GM12875 (cell line): ENCODE data around the gene ANKRD28.

Experiments
- H3K4me3 ChIP-seq: one replicate; pipeline ENCODE4 v1.5.1; 2011; ENCODE audit warnings: low read depth, low read length, control low read depth
- TF ChIP-seq, protein P1 (sequence below): IDR thresholded peaks from 2 replicates; pipeline ENCODE4 v1.5.1; 2011; ENCODE audit warnings: low read depth, mild to moderate bottlenecking, control low read depth, inconsistent platforms, low read length, moderate library complexity, borderline replicate concordance; ENCODE audit not compliant: insufficient read depth

Gene ANKRD28

GRCh38 chr3:15771444-15771843 lies 26.3 kb downstream of the ANKRD28 start:
- H3K4me3 ChIP-seq, result no peak overlapping the region
- TF ChIP-seq, protein P1, sequence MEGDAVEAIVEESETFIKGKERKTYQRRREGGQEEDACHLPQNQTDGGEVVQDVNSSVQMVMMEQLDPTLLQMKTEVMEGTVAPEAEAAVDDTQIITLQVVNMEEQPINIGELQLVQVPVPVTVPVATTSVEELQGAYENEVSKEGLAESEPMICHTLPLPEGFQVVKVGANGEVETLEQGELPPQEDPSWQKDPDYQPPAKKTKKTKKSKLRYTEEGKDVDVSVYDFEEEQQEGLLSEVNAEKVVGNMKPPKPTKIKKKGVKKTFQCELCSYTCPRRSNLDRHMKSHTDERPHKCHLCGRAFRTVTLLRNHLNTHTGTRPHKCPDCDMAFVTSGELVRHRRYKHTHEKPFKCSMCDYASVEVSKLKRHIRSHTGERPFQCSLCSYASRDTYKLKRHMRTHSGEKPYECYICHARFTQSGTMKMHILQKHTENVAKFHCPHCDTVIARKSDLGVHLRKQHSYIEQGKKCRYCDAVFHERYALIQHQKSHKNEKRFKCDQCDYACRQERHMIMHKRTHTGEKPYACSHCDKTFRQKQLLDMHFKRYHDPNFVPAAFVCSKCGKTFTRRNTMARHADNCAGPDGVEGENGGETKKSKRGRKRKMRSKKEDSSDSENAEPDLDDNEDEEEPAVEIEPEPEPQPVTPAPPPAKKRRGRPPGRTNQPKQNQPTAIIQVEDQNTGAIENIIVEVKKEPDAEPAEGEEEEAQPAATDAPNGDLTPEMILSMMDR, result no peak

DNA sequence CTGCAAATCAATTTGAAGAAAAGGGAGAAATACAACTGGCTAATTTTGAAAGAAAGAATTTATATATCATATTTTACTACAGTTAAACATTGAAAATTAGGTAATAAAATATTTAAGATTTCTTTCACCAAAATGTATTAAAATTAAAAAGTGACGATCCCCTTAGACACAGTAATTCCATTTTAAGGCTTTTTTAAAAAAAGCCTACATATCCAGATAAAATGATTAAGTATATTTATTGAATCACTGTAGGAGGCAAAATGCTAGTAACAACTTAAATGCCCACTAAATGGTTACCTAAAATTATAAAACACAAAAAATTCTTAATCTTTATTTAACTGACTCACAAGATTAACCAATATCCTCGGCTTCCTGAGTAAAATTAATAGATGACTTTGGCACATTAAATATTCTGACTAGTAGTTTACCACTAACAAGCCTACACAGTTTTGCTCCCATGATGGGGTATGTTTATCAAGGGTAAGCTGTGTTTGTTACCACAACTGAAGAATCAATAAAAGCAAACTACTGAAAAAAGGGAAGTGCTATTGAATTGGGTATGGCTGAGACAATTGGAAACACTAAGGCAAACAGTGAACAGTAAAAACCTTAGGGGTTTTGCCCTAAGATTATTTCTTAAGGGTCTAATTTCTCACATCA lies 28.4 kb downstream of the ANKRD28 start:
- H3K4me3 ChIP-seq, result no peak overlapping the region
- TF ChIP-seq, protein P1, result no peak

GRCh38 chr3:15768421-15769255 lies 29.1 kb downstream of the ANKRD28 start:
- TF ChIP-seq, protein P1, result no peak

GRCh38 chr3:15766406-15766805 lies 31.4 kb downstream of the ANKRD28 start:
- TF ChIP-seq, protein P1, result no peak
- no peak overlapping the region for H3K4me3 ChIP-seq

More at GRCh38 chr3:15768421-15769255, 29.1 kb downstream of the ANKRD28 start:
- H3K4me3 ChIP-seq, result no peak overlapping the region

DNA sequence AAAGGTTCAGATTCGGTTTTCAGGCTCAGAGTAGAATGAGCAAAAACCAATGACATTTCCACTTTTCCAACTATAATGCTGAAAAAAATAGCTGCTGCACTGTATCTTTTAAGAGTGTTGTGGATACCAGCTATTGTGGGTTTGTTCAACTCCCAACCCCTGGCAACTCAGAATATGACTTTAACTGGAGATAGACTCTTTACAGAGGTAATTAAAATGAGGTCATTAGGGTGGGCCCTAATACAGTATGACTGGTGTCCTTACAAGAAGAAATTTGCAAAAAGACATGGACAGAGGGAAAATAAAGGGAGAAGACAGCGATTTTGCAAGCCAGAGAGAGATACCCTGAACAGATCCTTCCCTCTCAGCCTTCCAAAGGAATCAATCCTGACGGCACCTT lies 39.5 kb downstream of the ANKRD28 start:
- TF ChIP-seq, protein P1, result no peak
- H3K4me3 ChIP-seq, result no peak overlapping the region

DNA sequence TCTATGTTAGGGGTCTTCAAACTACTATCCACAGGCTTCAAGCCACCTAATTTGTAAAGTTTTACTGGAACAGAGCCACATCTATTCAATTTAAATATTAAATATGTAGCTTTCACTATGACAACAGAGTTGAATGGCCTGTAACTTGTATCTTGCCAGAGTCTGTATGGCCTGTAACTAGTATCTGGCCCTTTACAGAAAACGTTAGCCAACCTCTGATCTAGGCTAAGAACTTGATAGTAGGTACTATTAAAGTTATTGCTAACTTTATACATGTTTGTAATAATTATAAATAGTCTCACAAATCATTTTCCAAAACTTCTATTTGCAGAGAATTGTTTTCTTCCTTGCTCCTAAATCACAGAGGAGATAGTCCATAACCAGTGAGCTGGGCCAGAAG lies 40.0 kb downstream of the ANKRD28 start:
- H3K4me3 ChIP-seq, result no peak overlapping the region
- TF ChIP-seq, protein P1, result no peak
